ENCODE results near the gene RRAGC.

DNA sequence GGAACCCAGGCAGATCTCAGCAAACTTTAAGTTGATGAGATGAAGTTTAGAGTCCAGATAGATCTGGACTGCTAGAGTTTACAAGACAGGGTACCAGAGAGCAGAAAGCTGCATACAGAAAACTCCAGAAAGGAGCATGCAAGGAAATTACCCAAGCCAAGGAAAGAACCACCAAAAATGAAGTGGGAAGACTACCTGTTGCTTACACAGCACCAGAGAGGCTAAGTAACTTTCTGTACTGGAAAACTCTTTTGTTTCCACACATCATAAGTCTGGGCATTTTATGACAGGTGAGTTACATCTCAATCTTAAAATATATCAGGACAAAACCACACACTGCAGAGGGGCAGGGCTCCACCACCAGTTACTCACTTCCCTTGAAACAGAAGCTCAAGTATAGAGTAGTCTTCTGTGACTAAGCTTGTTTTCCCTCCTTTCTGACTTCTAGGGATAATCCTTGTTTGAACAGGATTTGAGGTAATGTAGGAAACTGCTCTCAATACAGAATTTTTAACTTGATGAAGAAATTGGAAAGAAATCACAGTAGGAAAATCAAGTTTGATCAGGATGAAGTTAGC, 39.2 kb upstream of the RRAGC start:
- TF ChIP-seq, protein P1, sequence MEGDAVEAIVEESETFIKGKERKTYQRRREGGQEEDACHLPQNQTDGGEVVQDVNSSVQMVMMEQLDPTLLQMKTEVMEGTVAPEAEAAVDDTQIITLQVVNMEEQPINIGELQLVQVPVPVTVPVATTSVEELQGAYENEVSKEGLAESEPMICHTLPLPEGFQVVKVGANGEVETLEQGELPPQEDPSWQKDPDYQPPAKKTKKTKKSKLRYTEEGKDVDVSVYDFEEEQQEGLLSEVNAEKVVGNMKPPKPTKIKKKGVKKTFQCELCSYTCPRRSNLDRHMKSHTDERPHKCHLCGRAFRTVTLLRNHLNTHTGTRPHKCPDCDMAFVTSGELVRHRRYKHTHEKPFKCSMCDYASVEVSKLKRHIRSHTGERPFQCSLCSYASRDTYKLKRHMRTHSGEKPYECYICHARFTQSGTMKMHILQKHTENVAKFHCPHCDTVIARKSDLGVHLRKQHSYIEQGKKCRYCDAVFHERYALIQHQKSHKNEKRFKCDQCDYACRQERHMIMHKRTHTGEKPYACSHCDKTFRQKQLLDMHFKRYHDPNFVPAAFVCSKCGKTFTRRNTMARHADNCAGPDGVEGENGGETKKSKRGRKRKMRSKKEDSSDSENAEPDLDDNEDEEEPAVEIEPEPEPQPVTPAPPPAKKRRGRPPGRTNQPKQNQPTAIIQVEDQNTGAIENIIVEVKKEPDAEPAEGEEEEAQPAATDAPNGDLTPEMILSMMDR (conservative IDR thresholded peaks at IDR 0.05; ENCODE audit: low read length), result no peak
- TF ChIP-seq EZH2phosphoT487 (IDR thresholded peaks at IDR 0.05; ENCODE audit: borderline replicate concordance), result no peak

Measured in Loucy (cell line).